Measurements from ENCODE around the gene AK1. TPM values are rescaled to one million over a fixed set of nuclear protein-coding genes. Genes with fewer than 3 reads are reported as not detected.

Gene AK1
- total and polyA plus RNA-seq, 7 donors: 310 to 854 (median 778) TPM

DNA sequence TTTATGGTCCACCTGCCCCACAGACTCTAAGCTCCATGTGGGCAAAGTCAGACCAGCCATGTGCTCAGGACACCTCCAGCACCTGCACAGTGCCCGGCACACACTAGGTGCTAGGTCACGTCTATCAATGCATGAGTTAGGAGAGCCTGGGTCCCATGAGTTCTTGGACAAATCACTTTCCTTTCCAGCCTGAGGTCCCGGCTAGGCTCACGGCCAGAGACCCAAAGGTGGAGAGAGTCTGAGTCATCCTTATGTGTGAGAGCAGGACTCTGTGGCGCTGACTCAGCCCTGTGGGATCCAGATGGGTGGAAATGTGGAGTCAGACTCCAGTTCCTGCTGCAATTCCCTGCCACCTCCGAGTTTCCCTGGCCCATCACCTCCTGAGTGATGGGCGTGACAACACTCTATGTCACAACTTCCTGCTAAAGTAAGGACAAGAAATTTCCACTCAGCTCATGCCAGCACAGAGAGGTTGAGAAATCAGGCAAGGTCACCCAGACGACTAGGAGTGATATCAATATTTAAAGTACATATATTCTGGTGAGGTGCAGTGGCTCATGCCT, 41.9 kb upstream of the AK1 start:
- H3K36me3 ChIP-seq (ENCODE audit: insufficient read depth in 1 of 2, low read depth in 1 of 2): no peaks in the 10 kb centered on the region
- intact Hi-C loops (cut with DNase I): loop anchor here (2.0 to 5.0 kb wide), 5 partner anchors 47 to 417 kb away; partner anchors contain the start of genes CDK9 (in 1 of the 2) and TOR2A (in 1 of the 2)
- ATAC-seq: peak in 3 of 4 donors; percentile 21 to 57 (median 53)
- H3K9me3 ChIP-seq: no peaks in the 10 kb centered on the region
- peak; percentile 93 to 94 for DNase-seq
- TF ChIP-seq, protein P1, sequence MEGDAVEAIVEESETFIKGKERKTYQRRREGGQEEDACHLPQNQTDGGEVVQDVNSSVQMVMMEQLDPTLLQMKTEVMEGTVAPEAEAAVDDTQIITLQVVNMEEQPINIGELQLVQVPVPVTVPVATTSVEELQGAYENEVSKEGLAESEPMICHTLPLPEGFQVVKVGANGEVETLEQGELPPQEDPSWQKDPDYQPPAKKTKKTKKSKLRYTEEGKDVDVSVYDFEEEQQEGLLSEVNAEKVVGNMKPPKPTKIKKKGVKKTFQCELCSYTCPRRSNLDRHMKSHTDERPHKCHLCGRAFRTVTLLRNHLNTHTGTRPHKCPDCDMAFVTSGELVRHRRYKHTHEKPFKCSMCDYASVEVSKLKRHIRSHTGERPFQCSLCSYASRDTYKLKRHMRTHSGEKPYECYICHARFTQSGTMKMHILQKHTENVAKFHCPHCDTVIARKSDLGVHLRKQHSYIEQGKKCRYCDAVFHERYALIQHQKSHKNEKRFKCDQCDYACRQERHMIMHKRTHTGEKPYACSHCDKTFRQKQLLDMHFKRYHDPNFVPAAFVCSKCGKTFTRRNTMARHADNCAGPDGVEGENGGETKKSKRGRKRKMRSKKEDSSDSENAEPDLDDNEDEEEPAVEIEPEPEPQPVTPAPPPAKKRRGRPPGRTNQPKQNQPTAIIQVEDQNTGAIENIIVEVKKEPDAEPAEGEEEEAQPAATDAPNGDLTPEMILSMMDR (IDR thresholded peaks at IDR 0.05): no peak
- no peaks in the 10 kb centered on the region for H3K27me3 ChIP-seq (ENCODE audit: insufficient read depth in 3 of 3, low read length in 2 of 3)
- H3K4me3 ChIP-seq: no peak overlapping the region
- H3K27ac ChIP-seq: peak overlapping the region; percentile 44
- 49 to 64% (median 54%) methylated on average over 8 of the region's 8 CpGs for WGBS, 3 donors
- H3K4me1 ChIP-seq: peaks cover 39% of the 10 kb centered on the region

DNA sequence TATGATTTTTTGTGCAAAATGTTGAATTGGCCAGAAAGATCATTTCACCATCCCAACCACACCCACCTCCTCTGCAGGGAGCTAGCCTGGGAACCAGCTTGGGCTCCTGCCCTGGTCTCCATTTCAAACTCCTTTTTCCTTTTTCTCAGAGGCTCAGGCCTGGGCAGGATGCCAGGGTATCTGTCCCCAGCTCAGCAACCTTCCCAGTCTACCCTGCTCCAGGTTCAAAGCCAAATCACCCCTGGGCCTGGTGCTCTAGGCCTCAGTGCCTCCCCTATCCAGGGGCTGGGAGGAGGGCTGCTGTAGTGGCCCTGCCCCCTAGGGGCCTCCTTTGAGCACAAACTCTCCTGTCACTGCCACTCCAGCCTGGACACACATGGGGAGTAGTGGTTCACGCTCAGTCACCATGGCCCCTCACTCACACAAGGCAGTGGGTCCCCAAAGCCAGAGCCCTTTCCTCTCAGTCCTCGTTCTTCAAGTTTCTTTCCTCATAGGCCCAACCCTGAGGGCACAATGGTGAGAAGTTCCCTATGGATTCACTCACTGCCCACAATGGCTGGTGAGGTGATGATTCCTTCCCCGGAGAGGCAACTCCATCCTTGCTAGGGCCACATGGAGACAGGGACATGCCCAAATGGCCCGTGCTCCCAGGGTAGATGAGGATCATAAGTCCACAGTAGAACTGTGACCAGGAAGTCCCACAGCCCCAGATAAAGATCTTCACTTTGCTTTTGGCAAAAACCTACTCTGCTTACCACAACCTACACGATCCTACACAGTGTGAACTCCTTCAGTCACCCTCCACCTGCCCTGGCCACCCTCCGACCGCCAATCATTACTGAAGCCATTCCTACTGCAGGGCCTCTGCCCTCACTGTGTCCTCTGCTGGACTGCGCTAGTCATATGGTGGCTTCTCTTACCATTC, 41.0 kb upstream of the AK1 start:
- H3K4me3 ChIP-seq: no peak overlapping the region
- ATAC-seq (no peak), DNase-seq (peak in 1 of 2 donors; percentile 59)
- no peaks in the 10 kb centered on the region for H3K27me3 ChIP-seq (ENCODE audit: insufficient read depth in 3 of 3, low read length in 2 of 3)
- H3K9me3 ChIP-seq: no peaks in the 10 kb centered on the region
- intact Hi-C loops (cut with DNase I): loop anchor here (2.0 to 5.0 kb wide), 5 partner anchors 46 to 416 kb away; partner anchors contain the start of genes CDK9 (in 1 of the 2) and TOR2A (in 1 of the 2)
- H3K4me1 ChIP-seq: peaks cover 39% of the 10 kb centered on the region
- H3K27ac ChIP-seq: peak overlapping the region; percentile 44
- H3K36me3 ChIP-seq (ENCODE audit: insufficient read depth in 1 of 2, low read depth in 1 of 2): peaks cover 0 to 6% of the 10 kb centered on the region in 2 donors
- 88 to 95% (median 89%) methylated on average over 8 of the region's 8 CpGs for WGBS, 3 donors
- TF ChIP-seq, protein P1 (IDR thresholded peaks at IDR 0.05): no peak

DNA sequence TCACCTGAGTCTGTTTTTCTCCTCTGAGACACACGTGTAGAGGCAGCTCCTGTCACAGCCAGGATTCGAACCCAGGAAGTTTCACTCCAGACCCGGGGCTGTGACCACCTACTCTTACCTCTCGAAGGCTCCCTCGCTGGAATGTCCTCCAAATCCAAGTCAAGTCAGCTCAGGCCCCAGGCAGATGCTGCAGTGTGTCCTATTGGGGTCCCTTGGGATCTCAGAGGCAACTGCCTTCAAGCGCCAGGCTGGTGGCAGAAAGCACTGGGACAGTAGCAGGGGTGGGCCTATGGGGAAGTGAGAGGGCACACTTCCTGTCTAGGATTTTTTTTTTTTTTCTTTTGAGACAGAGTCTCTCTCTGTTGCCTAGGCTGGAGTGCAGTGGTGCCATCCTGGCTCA, 40.1 kb upstream of the AK1 start:
- Histone ChIP-seq H3K4me3 (peak overlapping the region; percentile 37), H3K27ac (no peak overlapping the region), H3K27me3 (ENCODE audit: insufficient read depth in 3 of 3, low read length in 2 of 3) (no peaks in the 10 kb centered on the region), H3K36me3 (ENCODE audit: insufficient read depth in 1 of 2, low read depth in 1 of 2) (peaks cover 0 to 11% of the 10 kb centered on the region in 2 donors), H3K9me3 (no peaks in the 10 kb centered on the region), H3K4me1 (peaks cover 39% of the 10 kb centered on the region)
- intact Hi-C loops (cut with DNase I): loop anchor here (2.0 to 5.0 kb wide), 5 partner anchors 45 to 415 kb away; partner anchors contain the start of genes CDK9 (in 1 of the 2) and TOR2A (in 1 of the 2)
- TF ChIP-seq, protein P1 (IDR thresholded peaks at IDR 0.05): no peak
- peak in 1 of 2 donors; percentile 48 for DNase-seq
- 54 to 71% (median 54%) methylated on average over 6 of the region's 6 CpGs for WGBS, 3 donors
- ATAC-seq: no peak

DNA sequence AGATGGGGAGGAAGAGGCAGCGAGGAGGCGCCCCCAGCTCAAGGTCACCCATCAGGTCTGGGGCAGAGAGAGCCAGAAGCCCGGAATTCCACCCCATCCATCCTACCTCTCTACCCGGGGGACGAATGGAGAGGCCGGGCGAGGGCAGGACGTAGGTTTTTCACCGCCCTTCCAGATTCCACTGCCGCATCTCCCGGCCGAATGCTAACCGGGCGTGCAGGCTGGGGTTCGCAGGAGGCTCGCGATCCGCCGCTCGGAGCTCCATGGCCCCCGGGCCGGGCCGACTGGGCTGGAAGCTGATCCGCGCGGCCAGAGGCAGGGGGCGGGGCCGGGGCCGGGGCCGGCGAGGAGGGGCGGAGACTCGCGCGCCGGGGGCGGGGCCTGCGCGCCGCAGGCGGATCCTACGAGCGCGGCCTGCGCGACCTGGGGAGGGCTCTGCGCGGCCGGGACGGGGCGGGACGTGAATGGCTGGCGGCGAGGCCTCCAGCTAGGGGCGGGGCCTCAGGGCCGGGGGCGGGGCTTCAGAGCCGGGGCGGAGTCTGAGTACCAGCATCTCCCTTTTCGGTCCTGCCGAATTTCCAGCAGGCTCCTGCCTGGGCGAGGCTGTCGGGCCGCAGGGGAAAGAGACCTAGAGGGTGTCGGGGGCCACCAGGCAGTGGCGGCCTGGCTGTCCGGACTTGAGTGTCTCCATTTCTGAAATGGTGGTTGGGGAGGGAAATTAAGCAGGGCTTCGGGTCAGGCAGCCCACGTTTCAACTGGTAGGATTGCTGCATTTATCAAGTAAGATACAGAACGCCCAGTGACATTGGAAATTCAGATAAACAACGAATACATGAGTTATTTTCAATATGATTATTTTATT, 39.5 kb upstream of the AK1 start, which contains the start of gene ST6GALNAC4:
ST6GALNAC4 (minus strand) TSS at position 322 of the 862 bp plus-strand sequence. CDS start 622 bp downstream, outside the sequence.
- peak; percentile 95 to 97 for DNase-seq
- intact Hi-C loops (cut with DNase I): loop anchor here (5.0 kb wide), 4 partner anchors 45 to 415 kb away; partner anchors contain the start of genes CDK9 (in 1 of the 2) and TOR2A (in 1 of the 2)
- TF ChIP-seq, protein P1 (IDR thresholded peaks at IDR 0.05): no peak
- Histone ChIP-seq H3K9me3 (no peaks in the 10 kb centered on the region), H3K27ac (peak within 1 kb of the TSS; percentile 81), H3K36me3 (ENCODE audit: insufficient read depth in 1 of 2, low read depth in 1 of 2) (peaks cover 0 to 17% of the 10 kb centered on the region in 2 donors), H3K4me1 (peaks cover 38% of the 10 kb centered on the region), H3K4me3 (peak within 1 kb of the TSS; percentile 73), H3K27me3 (ENCODE audit: insufficient read depth in 3 of 3, low read length in 2 of 3) (no peaks in the 10 kb centered on the region)
- 2 to 4% (median 2%) methylated on average over 53 to 71 of the region's 71 CpGs for WGBS, 3 donors
- peak; percentile 91 to 92 (median 92) for ATAC-seq

All from psoas muscle (tissue), 8 donors.